Measurements from ENCODE around the gene PIGQ. TPM values are rescaled to one million over a fixed set of nuclear protein-coding genes. Genes with fewer than 3 reads are reported as not detected.
A peak's percentile ranks its signal among the peaks of the same experiment; 100 is the strongest.

The PIGQ gene
- polyA plus RNA-seq, 3 donors: 11.4 to 39.8 (median 12.1) TPM

- peaks cover 53% of the 10 kb centered on the region for H3K79me2 ChIP-seq (ENCODE audit: insufficient read depth, low read length)
- no peaks in the 10 kb centered on the region for H3K36me3 ChIP-seq (replicated peaks in 1 of 2; ENCODE audit: control insufficient read depth in 1 of 2, insufficient read depth in 2 of 2, low read length in 2 of 2)
- peaks cover 0 to 3% (median 0%) of the 10 kb centered on the region in 7 donors for H3K9me3 Mint-ChIP-seq
- peak overlapping the region; percentile 78 for H3K4me2 ChIP-seq (replicated peaks; ENCODE audit: extremely low read depth, low read length, poor library complexity, severe bottlenecking)
- peak overlapping the region; percentile 98 to 100 (median 99) for H3K27ac Mint-ChIP-seq
- peaks cover 13% of the 10 kb centered on the region for H4K20me1 ChIP-seq (ENCODE audit: insufficient read depth, low read length)
- peak overlapping the region; percentile 89 for H3K9ac ChIP-seq (ENCODE audit: insufficient read depth, low read length, poor library complexity, severe bottlenecking)
- no peak for TF ChIP-seq CTCF (IDR thresholded peaks at IDR 0.05)
- H3K4me3 Mint-ChIP-seq: peak overlapping the region; percentile 91 to 99
- H3K27me3 Mint-ChIP-seq (ENCODE audit: low read depth in 3 of 3): peaks cover 2 to 16% (median 12%) of the 10 kb centered on the region in 3 donors
- under 1% methylated on average over 107 of the region's 107 CpGs for WGBS (ENCODE audit: insufficient coverage)
- intact Hi-C loops (cut with micrococcal nuclease): loop anchor here (2.0 to 5.0 kb wide), 3 partner anchors 48 to 93 kb away; partner anchors contain the start of genes JMJD8 (in 2 of the 2), METTL26 (in 2 of the 2), STUB1 (in 2 of the 2) and CAPN15 (in 1 of the 2)
- peaks cover 0 to 7% of the 10 kb centered on the region in 2 donors for H3K27me3 ChIP-seq (ENCODE audit: control insufficient read depth in 2 of 2, insufficient read depth in 2 of 2, low read length in 2 of 2)
- no peaks in the 10 kb centered on the region for H3K9me3 ChIP-seq (replicated peaks in 1 of 2; ENCODE audit: control insufficient read depth in 1 of 2, insufficient read depth in 1 of 2, low read length in 2 of 2)
- peak overlapping the region; percentile 86 for H2AFZ ChIP-seq (ENCODE audit: insufficient read depth, low read depth, low read length, poor library complexity, severe bottlenecking)
- peaks cover 48% of the 10 kb centered on the region for H3K4me1 Mint-ChIP-seq
- peaks cover 1 to 2% of the 10 kb centered on the region in 2 donors for H3K36me3 Mint-ChIP-seq
- peak overlapping the region; percentile 86 to 91 for H3K27ac ChIP-seq (ENCODE audit: low read depth in 1 of 2, low read length in 2 of 2)
- H3K4me1 ChIP-seq (ENCODE audit: control insufficient read depth in 1 of 2, insufficient read depth in 2 of 2, low read length in 2 of 2): peaks cover 53 to 57% of the 10 kb centered on the region in 2 donors
- H3K4me3 ChIP-seq (replicated peaks in 1 of 3; ENCODE audit: low read depth in 2 of 3, low read length in 3 of 3): peak overlapping the region; percentile 70 to 92 (median 86)
- peak; percentile 89 to 97 (median 95) for DNase-seq
Observed at GRCh38 chr16:588889-589657, 19.3 kb downstream of the PIGQ start.

GRCh38 chr16:589658-590187 is 20.0 kb downstream of the PIGQ start, which contains the start of gene RAB40C:
Gene RAB40C, plus strand, starts transcription at chr16:590066. Its CDS starts 226 bp downstream, at chr16:590292.
- WGBS (ENCODE audit: insufficient coverage): under 1% methylated on average over 67 of the region's 67 CpGs
- peaks cover 3 to 15% (median 12%) of the 10 kb centered on the region in 3 donors for H3K27me3 Mint-ChIP-seq (ENCODE audit: low read depth in 3 of 3)
- peaks cover 55% of the 10 kb centered on the region for H3K4me1 Mint-ChIP-seq
- H3K27ac Mint-ChIP-seq: peak within 1 kb of the TSS; percentile 98 to 100 (median 99)
- H3K27me3 ChIP-seq (ENCODE audit: control insufficient read depth in 2 of 2, insufficient read depth in 2 of 2, low read length in 2 of 2): peaks cover 0 to 7% of the 10 kb centered on the region in 2 donors
- H3K9me3 ChIP-seq (replicated peaks in 1 of 2; ENCODE audit: control insufficient read depth in 1 of 2, insufficient read depth in 1 of 2, low read length in 2 of 2): no peaks in the 10 kb centered on the region
- TF ChIP-seq CTCF (IDR thresholded peaks at IDR 0.05): no peak
- intact Hi-C loops (cut with micrococcal nuclease): loop anchor here (2.0 to 5.0 kb wide), 3 partner anchors 47 to 93 kb away; partner anchors contain the start of genes JMJD8 (in 2 of the 2), METTL26 (in 2 of the 2), STUB1 (in 2 of the 2) and CAPN15 (in 1 of the 2)
- no peaks in the 10 kb centered on the region for H3K36me3 ChIP-seq (replicated peaks in 1 of 2; ENCODE audit: control insufficient read depth in 1 of 2, insufficient read depth in 2 of 2, low read length in 2 of 2)
- H3K36me3 Mint-ChIP-seq: peaks cover 7 to 8% of the 10 kb centered on the region in 2 donors
- peak; percentile 96 to 100 (median 99) for DNase-seq
- H3K4me3 ChIP-seq (replicated peaks in 1 of 3; ENCODE audit: low read depth in 2 of 3, low read length in 3 of 3): peak within 1 kb of the TSS; percentile 85 to 92 (median 86)
- peaks cover 59% of the 10 kb centered on the region for H3K79me2 ChIP-seq (ENCODE audit: insufficient read depth, low read length)
- peak within 1 kb of the TSS; percentile 89 for H3K9ac ChIP-seq (ENCODE audit: insufficient read depth, low read length, poor library complexity, severe bottlenecking)
- H3K4me3 Mint-ChIP-seq: peak within 1 kb of the TSS; percentile 91 to 99
- H4K20me1 ChIP-seq (ENCODE audit: insufficient read depth, low read length): peaks cover 19% of the 10 kb centered on the region
- peak within 1 kb of the TSS; percentile 86 to 91 for H3K27ac ChIP-seq (ENCODE audit: low read depth in 1 of 2, low read length in 2 of 2)
- H3K9me3 Mint-ChIP-seq: peaks cover 0 to 3% (median 0%) of the 10 kb centered on the region in 7 donors
- peak within 1 kb of the TSS; percentile 86 for H2AFZ ChIP-seq (ENCODE audit: insufficient read depth, low read depth, low read length, poor library complexity, severe bottlenecking)
- peak within 1 kb of the TSS; percentile 87 for H3K4me2 ChIP-seq (replicated peaks; ENCODE audit: extremely low read depth, low read length, poor library complexity, severe bottlenecking)
- H3K4me1 ChIP-seq (ENCODE audit: control insufficient read depth in 1 of 2, insufficient read depth in 2 of 2, low read length in 2 of 2): peaks cover 58 to 63% of the 10 kb centered on the region in 2 donors

All from CD14-positive monocyte (primary cell).